Stimulated activated CD8-positive, alpha-beta memory T cell treated with anti-CD3 and anti-CD28 coated beads, Interleukin-7, amount 100 ng/mL, for 1 hour (primary cell): ENCODE data around the gene ACTL10.
A peak's percentile ranks its signal among the peaks of the same experiment; 100 is the strongest.
"Not testable (repeated sequence)": the region's sequence is repeated elsewhere in the genome, so short reads cannot be mapped to it uniquely, and the experiment has no call there.

Source experiments
- DNase-seq, 2 donors: peaks; one replicate each; pipeline ENCODE4 v3.0.0-alpha.2; 2020; ENCODE audit warnings: low read depth in 2 of 2

Gene ACTL10

GRCh38 chr20:33666293-33667244 is at the start of gene ACTL10:
ACTL10 (plus strand) TSS chr20:33666943; CDS start chr20:33667498, 555 bp downstream.
- peak; percentile 55 to 63 for DNase-seq

GRCh38 chr20:33621717-33622400 is 44.9 kb upstream of the ACTL10 start:
- no peak for DNase-seq

- DNase-seq = no peak
Measured at GRCh38 chr20:33622705-33623365, 43.9 kb upstream of the ACTL10 start.

- no peak for DNase-seq
Measured at GRCh38 chr20:33624399-33624798, 42.3 kb upstream of the ACTL10 start.

GRCh38 chr20:33626190-33626589 is 40.6 kb upstream of the ACTL10 start:
- no peak for DNase-seq

GRCh38 chr20:33627577-33628216 is 39.0 kb upstream of the ACTL10 start:
- DNase-seq = no peak

GRCh38 chr20:33629533-33629932 is 37.2 kb upstream of the ACTL10 start:
- no peak for DNase-seq

- DNase-seq = no peak
Measured at GRCh38 chr20:33629979-33630378, 36.8 kb upstream of the ACTL10 start.

- DNase-seq = no peak
Measured at GRCh38 chr20:33630507-33630906, 36.2 kb upstream of the ACTL10 start.

GRCh38 chr20:33631910-33632309 is 34.8 kb upstream of the ACTL10 start:
- not testable (repeated sequence) for DNase-seq

GRCh38 chr20:33635341-33635740 is 31.4 kb upstream of the ACTL10 start:
- no peak for DNase-seq

- DNase-seq = no peak
Measured at GRCh38 chr20:33636776-33637175, 30.0 kb upstream of the ACTL10 start.

GRCh38 chr20:33640287-33640686 is 26.5 kb upstream of the ACTL10 start:
- DNase-seq = no peak

GRCh38 chr20:33644313-33645071 is 22.3 kb upstream of the ACTL10 start:
- no peak for DNase-seq

- no peak for DNase-seq
Measured at GRCh38 chr20:33645072-33645358, 21.7 kb upstream of the ACTL10 start.

- DNase-seq = no peak
Measured at GRCh38 chr20:33645396-33645795, 21.3 kb upstream of the ACTL10 start.

GRCh38 chr20:33646191-33646590 is 20.6 kb upstream of the ACTL10 start:
- DNase-seq = no peak

GRCh38 chr20:33646959-33647602 is 19.7 kb upstream of the ACTL10 start:
- DNase-seq = not testable (repeated sequence)

GRCh38 chr20:33647603-33648395 is 18.9 kb upstream of the ACTL10 start:
- DNase-seq = no peak
